ENCODE measurements around the gene STK24.
"Not testable (repeated sequence)": the region's sequence is repeated elsewhere in the genome, so short reads cannot be mapped to it uniquely, and the experiment has no call there.

Gene STK24

GRCh38 chr13:98591721-98592361 is 14.9 kb upstream of the STK24 start:
- H3K9me3 Mint-ChIP-seq = peaks cover 4% of the 10 kb centered on the region in 2 donors
- no peak overlapping the region for H3K4me3 Mint-ChIP-seq
- H3K36me3 Mint-ChIP-seq = peaks cover 0 to 4% of the 10 kb centered on the region in 2 donors
- no peaks in the 10 kb centered on the region for H3K27me3 Mint-ChIP-seq
- H3K4me1 Mint-ChIP-seq = peaks cover 12 to 20% of the 10 kb centered on the region in 2 donors
- ATAC-seq (replicated peaks) (no peak), DNase-seq (no peak)
- H3K27ac Mint-ChIP-seq = no peak overlapping the region

- DNase-seq; ATAC-seq (replicated peaks); H3K4me1 Mint-ChIP-seq; H3K27ac Mint-ChIP-seq; H3K27me3 Mint-ChIP-seq; H3K36me3 Mint-ChIP-seq; H3K4me3 Mint-ChIP-seq; H3K9me3 Mint-ChIP-seq: not testable (repeated sequence)
Observed at GRCh38 chr13:98590471-98590870, 13.6 kb upstream of the STK24 start.

- not testable (repeated sequence) for H3K36me3 Mint-ChIP-seq; H3K27ac Mint-ChIP-seq; H3K4me1 Mint-ChIP-seq; H3K27me3 Mint-ChIP-seq; DNase-seq; H3K9me3 Mint-ChIP-seq; H3K4me3 Mint-ChIP-seq; ATAC-seq (replicated peaks)
Observed at GRCh38 chr13:98589516-98589915, 12.6 kb upstream of the STK24 start.

- H3K27me3 Mint-ChIP-seq = no peaks in the 10 kb centered on the region
- peaks cover 0 to 4% of the 10 kb centered on the region in 2 donors for H3K36me3 Mint-ChIP-seq
- DNase-seq (no peak), ATAC-seq (replicated peaks) (no peak)
- H3K4me1 Mint-ChIP-seq = no peaks in the 10 kb centered on the region
- H3K9me3 Mint-ChIP-seq = peaks cover 0 to 4% of the 10 kb centered on the region in 2 donors
- H3K27ac Mint-ChIP-seq = no peak overlapping the region
- H3K4me3 Mint-ChIP-seq = no peak overlapping the region
Observed at GRCh38 chr13:98586400-98587345, 9.8 kb upstream of the STK24 start.

DNA sequence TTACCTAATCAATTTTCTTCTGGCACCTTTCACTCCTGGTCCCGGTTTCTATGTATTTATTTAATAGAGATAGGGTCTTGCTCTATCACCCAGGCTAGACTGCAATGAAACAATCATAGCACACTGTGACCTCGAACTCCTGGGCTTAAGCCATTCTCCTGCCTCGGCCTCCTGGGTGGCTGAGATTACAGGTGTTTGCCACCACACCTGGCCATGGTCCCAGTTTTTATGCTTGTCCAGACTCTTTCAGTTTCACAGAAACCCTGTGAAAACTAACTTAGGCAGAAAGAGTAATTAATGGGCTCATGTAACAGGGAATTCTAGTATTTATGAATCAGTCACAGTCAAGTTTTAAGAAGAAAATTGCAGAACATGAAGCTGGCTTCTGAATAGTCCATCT is 9.0 kb upstream of the STK24 start:
- H3K4me3 Mint-ChIP-seq = no peak overlapping the region
- H3K27me3 Mint-ChIP-seq = no peaks in the 10 kb centered on the region
- H3K36me3 Mint-ChIP-seq = peaks cover 0 to 4% of the 10 kb centered on the region in 2 donors
- DNase-seq (no peak), ATAC-seq (replicated peaks) (no peak)
- H3K27ac Mint-ChIP-seq = no peak overlapping the region
- peaks cover 0 to 4% of the 10 kb centered on the region in 2 donors for H3K9me3 Mint-ChIP-seq
- no peaks in the 10 kb centered on the region for H3K4me1 Mint-ChIP-seq

GRCh38 chr13:98585398-98585754 is 8.5 kb upstream of the STK24 start:
- ATAC-seq (replicated peaks) (no peak), DNase-seq (no peak)
- Mint-ChIP-seq H3K27me3 (no peaks in the 10 kb centered on the region), H3K4me3 (no peak overlapping the region), H3K36me3 (peaks cover 0 to 4% of the 10 kb centered on the region in 2 donors), H3K9me3 (peaks cover 0 to 3% of the 10 kb centered on the region in 2 donors), H3K4me1 (no peaks in the 10 kb centered on the region), H3K27ac (no peak overlapping the region)

GRCh38 chr13:98584668-98585397 is 7.9 kb upstream of the STK24 start:
- no peaks in the 10 kb centered on the region for H3K9me3 Mint-ChIP-seq
- no peak overlapping the region for H3K4me3 Mint-ChIP-seq
- H3K36me3 Mint-ChIP-seq = peaks cover 0 to 2% of the 10 kb centered on the region in 2 donors
- DNase-seq = no peak
- H3K27ac Mint-ChIP-seq = no peak overlapping the region
- H3K27me3 Mint-ChIP-seq = no peaks in the 10 kb centered on the region
- peaks cover 0 to under 1% of the 10 kb centered on the region in 2 donors for H3K4me1 Mint-ChIP-seq
- ATAC-seq (replicated peaks) = no peak

- H3K27me3 Mint-ChIP-seq = no peaks in the 10 kb centered on the region
- peaks cover under 1 to 3% of the 10 kb centered on the region in 2 donors for H3K4me1 Mint-ChIP-seq
- H3K36me3 Mint-ChIP-seq = peaks cover 0 to 3% of the 10 kb centered on the region in 2 donors
- H3K4me3 Mint-ChIP-seq = no peak overlapping the region
- no peak overlapping the region for H3K27ac Mint-ChIP-seq
- DNase-seq (no peak), ATAC-seq (replicated peaks) (no peak)
- no peaks in the 10 kb centered on the region for H3K9me3 Mint-ChIP-seq
Observed at GRCh38 chr13:98582947-98583346, 6.0 kb upstream of the STK24 start.

GRCh38 chr13:98581971-98582702 is 5.2 kb upstream of the STK24 start:
- DNase-seq (no peak), ATAC-seq (replicated peaks) (no peak)
- H3K4me3 Mint-ChIP-seq = no peak overlapping the region
- H3K27ac Mint-ChIP-seq = no peak overlapping the region
- H3K36me3 Mint-ChIP-seq = peaks cover 0 to 3% of the 10 kb centered on the region in 2 donors
- no peaks in the 10 kb centered on the region for H3K27me3 Mint-ChIP-seq
- H3K4me1 Mint-ChIP-seq = peaks cover 6 to 7% of the 10 kb centered on the region in 2 donors
- H3K9me3 Mint-ChIP-seq = no peaks in the 10 kb centered on the region

DNA sequence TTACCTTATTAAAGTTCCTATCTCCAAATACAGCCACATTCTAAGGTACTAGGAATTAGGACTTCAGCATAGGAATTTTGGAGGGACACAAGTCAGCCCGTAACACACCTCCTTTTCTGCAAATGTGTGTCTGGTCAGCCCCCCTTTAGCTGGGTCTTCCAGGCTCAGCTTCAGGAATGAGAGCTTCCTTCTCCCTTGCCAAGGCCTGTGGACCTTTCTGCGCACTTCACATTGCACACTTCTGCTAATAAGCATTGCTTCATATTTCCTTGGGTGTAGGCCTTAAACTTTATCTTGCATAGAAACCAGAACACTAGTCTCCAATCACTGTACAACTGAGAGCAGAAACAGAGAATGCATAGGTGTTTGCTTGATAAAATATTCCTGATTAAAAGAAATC is 4.5 kb upstream of the STK24 start:
- peaks cover 0 to 3% of the 10 kb centered on the region in 2 donors for H3K36me3 Mint-ChIP-seq
- no peaks in the 10 kb centered on the region for H3K9me3 Mint-ChIP-seq
- no peak overlapping the region for H3K27ac Mint-ChIP-seq
- no peak overlapping the region for H3K4me3 Mint-ChIP-seq
- H3K4me1 Mint-ChIP-seq = peaks cover 6 to 7% of the 10 kb centered on the region in 2 donors
- H3K27me3 Mint-ChIP-seq = no peaks in the 10 kb centered on the region
- no peak for ATAC-seq (replicated peaks)
- DNase-seq = no peak

DNA sequence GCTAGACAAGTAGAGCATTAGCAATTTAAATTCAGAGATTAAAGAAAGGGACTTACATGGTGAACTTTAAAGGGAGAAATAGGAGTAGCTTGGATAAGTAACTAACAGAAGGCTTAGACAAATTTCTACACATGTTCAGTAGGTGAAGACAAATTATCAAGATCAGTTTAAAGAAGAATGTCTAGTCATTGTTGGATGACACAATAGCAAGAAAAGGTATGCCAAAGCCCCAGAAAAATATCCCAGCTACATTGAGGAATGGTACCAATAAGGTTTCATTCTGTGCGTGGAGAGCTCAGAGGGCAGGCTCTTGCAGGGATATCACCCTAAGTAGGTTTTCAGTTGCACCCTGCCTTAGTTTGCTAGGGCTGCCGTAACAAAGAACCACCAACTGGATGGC is 3.5 kb upstream of the STK24 start:
- Mint-ChIP-seq H3K36me3 (peaks cover under 1 to 7% of the 10 kb centered on the region in 2 donors), H3K9me3 (no peaks in the 10 kb centered on the region), H3K4me1 (peaks cover 7 to 8% of the 10 kb centered on the region in 2 donors), H3K27me3 (no peaks in the 10 kb centered on the region), H3K4me3 (no peak overlapping the region), H3K27ac (no peak overlapping the region)
- DNase-seq (no peak), ATAC-seq (replicated peaks) (no peak)

- no peaks in the 10 kb centered on the region for H3K27me3 Mint-ChIP-seq
- peaks cover 21 to 32% of the 10 kb centered on the region in 2 donors for H3K4me1 Mint-ChIP-seq
- peak overlapping the region; percentile 91 to 92 for H3K4me3 Mint-ChIP-seq
- ATAC-seq (replicated peaks) = no peak
- peak overlapping the region; percentile 96 for H3K27ac Mint-ChIP-seq
- peaks cover 3 to 14% of the 10 kb centered on the region in 2 donors for H3K36me3 Mint-ChIP-seq
- H3K9me3 Mint-ChIP-seq = no peaks in the 10 kb centered on the region
- DNase-seq = no peak
Observed at GRCh38 chr13:98577836-98578285, 954 bp upstream of the STK24 start.

DNA sequence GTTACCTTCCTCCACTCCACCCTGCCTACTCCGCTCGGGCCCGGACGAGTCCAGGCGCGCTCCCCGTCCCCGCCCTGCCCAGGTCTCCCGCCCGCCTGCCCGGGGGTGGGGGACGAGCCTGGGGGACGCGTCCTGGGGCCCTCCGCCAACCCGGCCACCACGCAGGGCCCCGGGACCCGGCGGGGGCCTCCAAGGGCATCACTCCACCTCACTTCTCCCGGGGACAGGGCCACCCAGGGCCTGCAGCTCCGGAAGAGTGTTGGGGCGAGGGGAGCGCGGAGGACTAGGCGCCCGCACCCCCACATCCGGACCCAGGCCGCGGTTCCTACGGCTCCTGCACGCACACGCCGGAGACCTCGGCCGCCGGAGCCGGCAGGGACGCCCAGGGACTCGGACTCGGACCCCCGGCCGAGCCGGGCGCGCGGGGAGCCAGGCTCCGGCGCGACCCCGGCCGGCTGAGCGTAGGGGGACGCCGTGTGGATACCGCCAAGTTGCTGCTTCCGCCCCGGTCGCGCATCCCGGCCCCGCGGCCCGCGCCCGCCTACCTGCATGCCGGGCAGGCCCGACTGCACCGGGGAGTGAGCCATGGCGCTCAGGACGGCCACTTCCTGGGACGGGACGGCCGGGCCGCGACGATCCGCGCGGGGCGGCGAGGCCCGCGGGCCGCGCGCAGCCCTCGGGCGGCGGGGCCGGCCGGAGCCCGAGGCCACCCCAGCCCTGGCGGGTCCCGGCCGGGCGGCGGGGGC is 534 bp downstream of the STK24 start:
- Mint-ChIP-seq H3K36me3 (peaks cover 10 to 22% of the 10 kb centered on the region in 2 donors), H3K9me3 (no peaks in the 10 kb centered on the region), H3K27ac (peak overlapping the region; percentile 91), H3K4me3 (peak overlapping the region; percentile 87 to 90), H3K27me3 (no peaks in the 10 kb centered on the region), H3K4me1 (peaks cover 32 to 47% of the 10 kb centered on the region in 2 donors)
- ATAC-seq (replicated peaks) = peak; percentile 51 to 61
- no peak for DNase-seq
